HFF-Myc (cell line): ENCODE measurements around the gene RAD51B.

Experiments used
- DNase-seq: peaks from one replicate; pipeline ENCODE4 v3.0.0-alpha.2; 2011; ENCODE audit warnings: low read depth; ENCODE audit errors: extremely low read depth
- H3K4me3 ChIP-seq: replicated peaks from 2 replicates; pipeline ENCODE4 v1.5.1; 2011; ENCODE audit warnings: low read depth, mild to moderate bottlenecking, control low read depth, low read length
- TF ChIP-seq, protein P1 (sequence below): IDR thresholded peaks from 2 replicates; pipeline ENCODE4 v1.5.1; 2012; ENCODE audit warnings: mild to moderate bottlenecking, low read depth, low read length, control low read depth; ENCODE audit errors: missing control alignments

RAD51B gene

GRCh38 chr14:68525516-68525915, 705.9 kb downstream of the RAD51B start:
- no peak overlapping the region for H3K4me3 ChIP-seq
- DNase-seq, result no peak
- TF ChIP-seq, protein P1, sequence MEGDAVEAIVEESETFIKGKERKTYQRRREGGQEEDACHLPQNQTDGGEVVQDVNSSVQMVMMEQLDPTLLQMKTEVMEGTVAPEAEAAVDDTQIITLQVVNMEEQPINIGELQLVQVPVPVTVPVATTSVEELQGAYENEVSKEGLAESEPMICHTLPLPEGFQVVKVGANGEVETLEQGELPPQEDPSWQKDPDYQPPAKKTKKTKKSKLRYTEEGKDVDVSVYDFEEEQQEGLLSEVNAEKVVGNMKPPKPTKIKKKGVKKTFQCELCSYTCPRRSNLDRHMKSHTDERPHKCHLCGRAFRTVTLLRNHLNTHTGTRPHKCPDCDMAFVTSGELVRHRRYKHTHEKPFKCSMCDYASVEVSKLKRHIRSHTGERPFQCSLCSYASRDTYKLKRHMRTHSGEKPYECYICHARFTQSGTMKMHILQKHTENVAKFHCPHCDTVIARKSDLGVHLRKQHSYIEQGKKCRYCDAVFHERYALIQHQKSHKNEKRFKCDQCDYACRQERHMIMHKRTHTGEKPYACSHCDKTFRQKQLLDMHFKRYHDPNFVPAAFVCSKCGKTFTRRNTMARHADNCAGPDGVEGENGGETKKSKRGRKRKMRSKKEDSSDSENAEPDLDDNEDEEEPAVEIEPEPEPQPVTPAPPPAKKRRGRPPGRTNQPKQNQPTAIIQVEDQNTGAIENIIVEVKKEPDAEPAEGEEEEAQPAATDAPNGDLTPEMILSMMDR, result no peak

DNA sequence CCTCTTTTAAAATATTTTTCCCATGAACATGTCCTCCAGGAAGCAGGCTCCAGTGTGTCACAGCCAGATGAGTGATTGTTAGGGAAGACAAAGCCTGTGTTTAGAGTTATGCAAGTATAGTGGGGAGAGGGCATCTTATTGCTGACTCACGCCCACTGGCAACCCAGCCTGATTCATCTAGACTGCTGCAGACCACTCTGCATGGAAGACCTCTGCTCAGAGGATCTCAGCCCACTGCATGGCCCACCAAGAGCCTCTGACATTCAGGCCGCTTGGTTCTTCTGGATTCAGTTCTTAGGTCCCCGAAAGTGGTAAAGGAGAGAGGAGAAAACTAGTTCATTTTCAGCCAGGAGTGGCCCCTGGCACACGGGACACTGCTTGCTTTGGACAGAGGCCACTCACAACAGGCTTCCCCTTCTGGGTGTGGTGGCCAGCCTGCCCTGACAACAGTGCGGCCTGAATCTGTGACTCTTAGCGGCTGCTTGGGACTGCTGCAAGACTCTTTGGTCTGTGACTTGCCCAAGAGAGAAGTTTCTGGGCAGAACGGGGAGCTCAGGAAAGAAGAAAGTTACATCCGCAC, 707.0 kb downstream of the RAD51B start:
- no peak overlapping the region for H3K4me3 ChIP-seq
- DNase-seq, result no peak
- TF ChIP-seq, protein P1, result no peak

DNA sequence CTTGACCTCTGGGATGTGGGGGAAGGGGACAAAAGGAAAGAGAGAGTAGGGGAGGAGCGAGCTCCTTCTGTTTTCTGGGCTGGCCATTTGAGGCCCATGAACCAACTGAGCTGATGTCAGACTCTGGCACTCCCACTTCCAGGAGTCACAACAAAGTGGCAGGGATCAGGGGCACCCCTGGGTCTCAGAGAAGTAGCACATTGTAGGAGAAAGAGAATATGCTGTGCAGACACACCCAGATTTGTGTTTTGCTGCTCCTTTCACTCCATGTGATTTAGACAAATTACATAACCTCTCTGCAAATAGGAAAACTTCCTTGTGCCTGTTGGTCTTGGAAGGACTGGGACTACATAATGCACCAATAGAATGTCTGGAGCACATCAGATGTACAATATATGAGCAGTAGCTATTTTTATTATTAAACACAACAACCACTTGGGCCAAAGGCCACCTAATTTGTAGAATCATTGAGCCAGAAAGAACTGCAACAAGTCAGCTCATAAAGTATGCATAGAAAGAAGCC, 707.8 kb downstream of the RAD51B start:
- no peak overlapping the region for H3K4me3 ChIP-seq
- DNase-seq, result no peak
- TF ChIP-seq, protein P1, result no peak

- no peak for DNase-seq
- TF ChIP-seq, protein P1, result no peak
- H3K4me3 ChIP-seq, result no peak overlapping the region
Measured at GRCh38 chr14:68528040-68528687, 708.6 kb downstream of the RAD51B start.

GRCh38 chr14:68530443-68530842, 710.9 kb downstream of the RAD51B start:
- TF ChIP-seq, protein P1, result no peak
- no peak overlapping the region for H3K4me3 ChIP-seq
- DNase-seq, result no peak

DNA sequence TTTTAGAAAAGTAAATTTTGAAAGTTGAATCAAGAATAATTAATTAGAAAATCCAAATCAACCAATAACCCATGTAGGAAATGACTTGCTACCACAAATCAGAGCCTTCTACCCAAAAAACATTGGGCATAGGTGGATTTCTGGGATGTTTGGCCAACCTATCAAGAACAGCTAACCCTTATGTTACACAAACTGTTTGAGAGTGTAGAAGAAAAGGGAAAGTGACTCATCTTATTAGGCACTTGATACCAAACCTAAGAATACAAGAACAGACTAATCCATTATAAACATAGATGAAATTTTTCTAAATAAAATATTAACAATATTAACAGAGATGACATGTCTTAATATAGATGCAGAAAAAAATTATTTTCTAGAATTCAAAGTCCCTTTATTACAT, 712.9 kb downstream of the RAD51B start:
- no peak overlapping the region for H3K4me3 ChIP-seq
- no peak for DNase-seq
- TF ChIP-seq, protein P1, result no peak
